Astrocyte (in vitro differentiated cells and primary cell): Measurements from ENCODE around the gene FSTL3. TPM values are rescaled to one million over a fixed set of nuclear protein-coding genes. Genes with fewer than 3 reads are reported as not detected.

Source experiments
- DNase-seq: peaks from one replicate; pipeline ENCODE4 v3.0.0-alpha.2; 2010; ENCODE audit warnings: low read depth
- FAIRE-seq: peaks from 2 replicates; lab custom pipeline; 2011; peaks lifted over from hg19 to GRCh38; lab: Jason Lieb, UNC
- H2AFZ ChIP-seq: 2 replicates; pipeline ENCODE4 v1.6.0; 2012; ENCODE audit warnings: low read depth, low read length, inconsistent platforms
- H3K27ac ChIP-seq: 2 replicates; pipeline ENCODE4 v1.5.1; 2011; ENCODE audit warnings: low read depth, low read length, inconsistent platforms
- H3K27me3 ChIP-seq: 2 replicates; pipeline ENCODE4 v1.6.0; 2011; ENCODE audit warnings: low read length, inconsistent platforms; ENCODE audit not compliant: insufficient read depth
- H3K36me3 ChIP-seq: 2 replicates; pipeline ENCODE4 v1.5.1; 2011; ENCODE audit warnings: low read length, inconsistent platforms; ENCODE audit not compliant: insufficient read depth
- H3K4me1 ChIP-seq: 2 replicates; pipeline ENCODE4 v1.5.1; 2011; ENCODE audit warnings: low read length, inconsistent platforms; ENCODE audit not compliant: insufficient read depth
- H3K4me2 ChIP-seq: 2 replicates; pipeline ENCODE4 v1.6.0; 2012; ENCODE audit warnings: low read length, inconsistent platforms
- H3K4me3 ChIP-seq: 2 replicates; pipeline ENCODE4 v1.5.1; 2011; ENCODE audit warnings: low read depth, mild to moderate bottlenecking, low read length, inconsistent platforms; ENCODE audit not compliant: insufficient read depth
- H3K79me2 ChIP-seq: 2 replicates; pipeline ENCODE4 v1.6.0; 2012; ENCODE audit warnings: mild to moderate bottlenecking, low read length, inconsistent platforms; ENCODE audit not compliant: insufficient read depth
- H3K9ac ChIP-seq: 2 replicates; pipeline ENCODE4 v1.6.0; 2012; ENCODE audit warnings: mild to moderate bottlenecking, low read length, inconsistent platforms
- H3K9me3 ChIP-seq: 2 replicates; pipeline ENCODE4 v1.5.1; 2012; ENCODE audit warnings: low read depth, mild to moderate bottlenecking, low read length, inconsistent platforms; ENCODE audit not compliant: insufficient read depth
- H4K20me1 ChIP-seq: 2 replicates; pipeline ENCODE4 v1.6.0; 2012; ENCODE audit warnings: low read length, inconsistent platforms; ENCODE audit not compliant: insufficient read depth
- H3K27ac Mint-ChIP-seq: one replicate; pipeline ENCODE4 v1.8.0; 2021; ENCODE audit warnings: mild to moderate bottlenecking, mixed read lengths; ENCODE audit not compliant: unreplicated experiment
- H3K27me3 Mint-ChIP-seq: one replicate; pipeline ENCODE4 v1.8.0; 2021; ENCODE audit warnings: low read depth, mixed read lengths; ENCODE audit not compliant: unreplicated experiment
- H3K36me3 Mint-ChIP-seq: one replicate; pipeline ENCODE4 v1.8.0; 2021; ENCODE audit warnings: low read depth, mixed read lengths; ENCODE audit not compliant: unreplicated experiment
- H3K4me1 Mint-ChIP-seq: one replicate; pipeline ENCODE4 v1.8.0; 2021; ENCODE audit warnings: low read depth, mixed read lengths; ENCODE audit not compliant: unreplicated experiment
- H3K4me3 Mint-ChIP-seq: one replicate; pipeline ENCODE4 v1.8.0; 2021; ENCODE audit warnings: mild to moderate bottlenecking, moderate library complexity, mixed read lengths; ENCODE audit not compliant: unreplicated experiment
- H3K9me3 Mint-ChIP-seq: one replicate; pipeline ENCODE4 v1.8.0; 2021; ENCODE audit warnings: mild to moderate bottlenecking, mixed read lengths; ENCODE audit not compliant: unreplicated experiment
- CTCF ChIP-seq: IDR thresholded peaks from 2 replicates; pipeline ENCODE4 v1.5.1; 2011; ENCODE audit warnings: low read depth, mild to moderate bottlenecking, inconsistent platforms, low read length, moderate library complexity; ENCODE audit not compliant: insufficient read depth
- EZH2 ChIP-seq: IDR thresholded peaks from 2 replicates; pipeline ENCODE4 v1.6.1; 2012; ENCODE audit warnings: mild to moderate bottlenecking, low read length, inconsistent platforms; ENCODE audit not compliant: insufficient read depth
- total RNA-seq: library from RNA; stranded (reverse); gene quantifications from 2 replicates; pipeline ENCODE4 v1.2.1, GENCODE V29; 2021

The FSTL3 gene
- total RNA-seq, 1 donor from 2014 or later, result 72.0 TPM

GRCh38 chr19:677201-677600 is 1.0 kb downstream of the FSTL3 start:
- Mint-ChIP-seq H3K27ac (peak overlapping the region; percentile 72), H3K4me3 (no peak overlapping the region), H3K36me3 (peaks cover 6% of the 10 kb centered on the region), H3K4me1 (peaks cover 9% of the 10 kb centered on the region), H3K9me3 (no peaks in the 10 kb centered on the region), H3K27me3 (peaks cover 3% of the 10 kb centered on the region)
- H3K27me3 ChIP-seq, result no peaks in the 10 kb centered on the region
- no peak overlapping the region for H2AFZ ChIP-seq
- peaks cover 26% of the 10 kb centered on the region for H3K79me2 ChIP-seq
- FAIRE-seq (no peak), DNase-seq (peak; percentile 80)
- peak overlapping the region; percentile 83 for H3K4me3 ChIP-seq
- peaks cover 34% of the 10 kb centered on the region for H3K4me1 ChIP-seq
- H4K20me1 ChIP-seq, result peaks cover 25% of the 10 kb centered on the region
- H3K9ac ChIP-seq, result peak overlapping the region; percentile 96
- H3K9me3 ChIP-seq, result no peaks in the 10 kb centered on the region
- peak overlapping the region; percentile 91 for H3K27ac ChIP-seq
- no peaks in the 10 kb centered on the region for H3K36me3 ChIP-seq
- H3K4me2 ChIP-seq, result peak overlapping the region; percentile 94
- TF ChIP-seq CTCF (no peak), EZH2 (no peak)

- Histone ChIP-seq H3K9me3 (no peaks in the 10 kb centered on the region), H3K4me2 (peak overlapping the region; percentile 94), H3K4me3 (peak overlapping the region; percentile 62), H3K27ac (peak overlapping the region; percentile 91), H3K4me1 (peaks cover 34% of the 10 kb centered on the region), H3K79me2 (peaks cover 26% of the 10 kb centered on the region), H3K36me3 (no peaks in the 10 kb centered on the region), H2AFZ (no peak overlapping the region), H3K9ac (peak overlapping the region; percentile 96), H3K27me3 (no peaks in the 10 kb centered on the region), H4K20me1 (peaks cover 25% of the 10 kb centered on the region)
- no peak for TF ChIP-seq CTCF
- TF ChIP-seq EZH2, result no peak
- Mint-ChIP-seq H3K27me3 (peaks cover 3% of the 10 kb centered on the region), H3K4me1 (peaks cover 9% of the 10 kb centered on the region), H3K36me3 (peaks cover 6% of the 10 kb centered on the region), H3K27ac (peak overlapping the region; percentile 72), H3K9me3 (no peaks in the 10 kb centered on the region), H3K4me3 (peak overlapping the region; percentile 79)
- DNase-seq, result peak; percentile 58
- FAIRE-seq, result no peak
These were observed 1.6 kb downstream of the FSTL3 start for GRCh38 chr19:677601-678436.
